Adipocyte (in vitro differentiated cells): ENCODE measurements around the gene SLC9A8.
"Not testable (repeated sequence)": the region's sequence is repeated elsewhere in the genome, so short reads cannot be mapped to it uniquely, and the experiment has no call there.

ENCODE experiments used
- DNase-seq: peaks from one replicate; pipeline ENCODE4 v3.0.0-alpha.2; 2015; ENCODE audit warnings: low read depth
- H3K27me3 ChIP-seq: replicated peaks from 2 replicates; pipeline ENCODE4 v1.7.0; 2013; ENCODE audit warnings: mild to moderate bottlenecking, low read length, moderate library complexity; ENCODE audit not compliant: control insufficient read depth, insufficient read depth
- H3K36me3 ChIP-seq: 2 replicates; pipeline ENCODE4 v1.7.0; 2013; ENCODE audit warnings: low read length, mild to moderate bottlenecking, moderate library complexity; ENCODE audit not compliant: control insufficient read depth, insufficient read depth, severe bottlenecking
- H3K4me1 ChIP-seq: 2 replicates; pipeline ENCODE4 v1.7.0; 2013; ENCODE audit warnings: mild to moderate bottlenecking, low read length, moderate library complexity; ENCODE audit not compliant: control insufficient read depth, insufficient read depth
- H3K4me3 ChIP-seq: 2 replicates; pipeline ENCODE4 v1.7.0; 2013; ENCODE audit warnings: mild to moderate bottlenecking, low read length, moderate library complexity
- H3K9ac ChIP-seq: 2 replicates; pipeline ENCODE4 v1.7.0; 2013; ENCODE audit warnings: mild to moderate bottlenecking, low read length, moderate library complexity
- H3K9me3 ChIP-seq: 2 replicates; pipeline ENCODE4 v1.7.0; 2013; ENCODE audit warnings: mild to moderate bottlenecking, low read length, moderate library complexity; ENCODE audit not compliant: control insufficient read depth

The SLC9A8 gene

GRCh38 chr20:49804364-49804763 lies 8.3 kb upstream of the SLC9A8 start:
- Histone ChIP-seq H3K27me3 (no peaks in the 10 kb centered on the region), H3K4me1 (no peaks in the 10 kb centered on the region)
- no peak for DNase-seq

DNA sequence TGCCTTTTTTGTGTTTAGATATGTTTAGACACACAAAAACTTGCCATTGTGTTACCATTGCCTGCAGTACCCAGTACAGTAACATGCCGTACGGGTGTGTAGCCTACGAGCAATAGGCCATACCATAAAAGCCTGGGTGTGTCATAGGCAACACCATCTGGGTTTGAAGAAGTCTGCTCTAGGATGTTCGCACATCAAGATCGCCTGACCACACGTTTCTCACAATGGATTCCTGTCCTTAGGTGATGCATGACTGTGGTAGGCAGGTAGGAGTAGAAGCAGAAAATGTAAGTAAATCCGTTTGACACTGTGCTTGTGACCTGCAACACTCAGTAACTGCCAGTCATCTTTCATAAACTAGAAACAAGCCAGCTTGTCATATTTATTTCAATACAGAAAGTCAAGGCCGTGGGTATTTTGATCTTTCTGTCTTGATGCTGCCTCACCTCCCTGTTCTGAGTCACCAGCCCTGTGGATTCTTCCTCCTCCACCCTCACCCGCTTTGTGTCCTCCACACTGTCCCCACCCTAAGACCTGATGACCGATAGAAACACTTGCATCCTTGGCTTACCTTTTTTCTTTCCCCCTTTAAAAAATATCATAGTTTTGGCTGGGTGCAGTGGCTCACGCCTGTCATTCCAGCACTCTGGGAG lies 7.3 kb upstream of the SLC9A8 start:
- not testable (repeated sequence) for DNase-seq, H3K4me3 ChIP-seq, H3K36me3 ChIP-seq, H3K27me3 ChIP-seq, H3K4me1 ChIP-seq, H3K9me3 ChIP-seq, H3K9ac ChIP-seq

More at GRCh38 chr20:49804364-49804763, 8.3 kb upstream of the SLC9A8 start:
- Histone ChIP-seq H3K4me3 (no peak overlapping the region), H3K36me3 (no peaks in the 10 kb centered on the region), H3K9ac (no peak overlapping the region), H3K9me3 (no peaks in the 10 kb centered on the region)

DNA sequence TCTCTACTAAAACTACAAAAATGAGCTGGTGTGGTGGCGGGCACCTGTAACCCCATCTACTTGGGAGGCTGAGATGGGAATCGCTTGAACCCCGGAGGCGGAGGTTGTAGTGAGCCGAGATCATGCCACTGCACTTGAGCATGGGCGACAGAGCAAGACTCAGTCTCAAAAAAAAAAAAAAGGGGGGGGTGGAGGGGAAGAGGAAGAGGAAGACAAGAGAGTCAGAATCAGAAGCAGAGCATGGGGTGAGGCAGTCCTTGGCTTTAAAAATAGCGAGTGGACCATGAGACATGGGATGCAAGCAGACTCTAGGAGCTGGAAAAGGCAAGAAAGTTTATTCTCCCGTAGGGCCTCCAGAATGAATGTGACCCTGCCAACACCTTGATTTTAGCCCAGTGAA lies 3.9 kb upstream of the SLC9A8 start:
- H3K9me3 ChIP-seq = no peaks in the 10 kb centered on the region
- no peak for DNase-seq
- no peak overlapping the region for H3K4me3 ChIP-seq
- peaks cover 14% of the 10 kb centered on the region for H3K4me1 ChIP-seq
- H3K9ac ChIP-seq = no peak overlapping the region
- H3K27me3 ChIP-seq = no peaks in the 10 kb centered on the region
- no peaks in the 10 kb centered on the region for H3K36me3 ChIP-seq

- Histone ChIP-seq H3K9me3 (no peaks in the 10 kb centered on the region), H3K9ac (no peak overlapping the region), H3K4me1 (peaks cover 18% of the 10 kb centered on the region), H3K4me3 (no peak overlapping the region), H3K27me3 (no peaks in the 10 kb centered on the region), H3K36me3 (no peaks in the 10 kb centered on the region)
- DNase-seq = no peak
These were observed 2.7 kb upstream of the SLC9A8 start for GRCh38 chr20:49809803-49810359.

DNA sequence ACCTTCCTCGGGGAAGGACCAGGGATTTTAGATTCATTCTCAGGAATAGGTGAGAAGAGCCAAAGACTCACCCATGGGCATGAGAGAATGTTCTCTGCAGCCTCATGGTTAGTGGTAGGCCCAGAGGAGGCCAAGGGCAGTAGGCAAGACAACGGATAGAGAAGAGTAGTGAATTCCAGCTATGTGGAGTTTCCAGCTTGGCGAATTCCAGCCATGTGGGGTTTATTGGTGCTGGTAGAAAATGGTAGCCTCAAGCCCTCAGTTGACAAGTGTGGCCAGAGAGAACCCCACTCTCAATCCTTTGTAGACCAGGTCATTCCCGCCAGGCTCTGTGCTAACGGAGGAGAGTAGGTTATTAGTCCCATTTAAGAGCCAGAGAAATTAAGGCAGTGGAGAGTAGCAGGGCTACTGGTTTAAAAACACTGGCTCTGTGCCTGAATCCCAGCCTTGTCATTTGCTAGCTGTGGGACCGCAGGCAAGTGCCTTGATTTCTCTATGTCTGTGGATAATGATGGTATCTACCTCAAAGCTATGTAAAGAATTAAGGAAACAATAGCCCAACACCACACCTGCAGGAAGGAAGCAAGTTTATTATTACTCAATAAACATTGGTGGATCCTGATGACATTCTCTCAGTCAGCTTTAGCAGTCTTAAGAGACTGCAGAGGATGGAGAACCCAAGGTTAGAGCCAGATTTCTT lies 2.0 kb upstream of the SLC9A8 start:
- H3K4me3 ChIP-seq = no peak overlapping the region
- no peaks in the 10 kb centered on the region for H3K27me3 ChIP-seq
- H3K36me3 ChIP-seq = peaks cover 5% of the 10 kb centered on the region
- no peaks in the 10 kb centered on the region for H3K9me3 ChIP-seq
- no peak overlapping the region for H3K9ac ChIP-seq
- DNase-seq = no peak
- H3K4me1 ChIP-seq = peaks cover 18% of the 10 kb centered on the region

DNA sequence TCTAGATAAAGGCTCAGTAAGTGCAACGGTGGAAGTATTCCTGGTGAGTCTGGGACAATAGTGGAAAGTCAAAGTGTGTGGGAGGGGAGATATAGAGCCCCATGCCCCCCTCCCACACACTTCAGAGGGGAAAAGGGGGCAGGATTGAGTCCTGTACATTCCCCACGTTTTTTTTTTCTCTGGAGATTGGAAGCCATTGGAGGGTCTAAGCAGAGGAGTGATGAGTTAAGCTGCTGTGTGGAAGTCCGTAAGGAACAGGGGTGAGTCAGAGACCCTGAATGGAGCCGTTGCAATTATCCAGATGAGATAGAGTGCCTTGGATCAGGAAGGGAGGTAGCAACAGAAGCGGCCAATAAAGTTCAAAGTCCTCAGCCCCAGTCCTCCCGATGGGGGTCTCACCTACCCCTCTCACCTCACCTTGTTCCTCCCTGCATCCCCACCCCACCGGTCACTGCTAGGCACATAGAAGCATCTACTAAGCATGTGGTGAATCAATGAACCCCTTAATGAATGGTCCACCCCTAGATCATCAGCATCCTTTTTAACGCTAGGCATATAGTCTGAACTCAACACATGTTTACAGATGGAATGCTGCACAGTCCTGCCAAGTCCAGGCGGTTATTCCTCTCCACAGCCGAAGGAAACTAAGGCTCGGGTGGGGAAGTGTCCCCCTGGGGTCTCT lies 662 bp upstream of the SLC9A8 start:
- DNase-seq = peak; percentile 41
- peak overlapping the region; percentile 93 for H3K9ac ChIP-seq
- H3K36me3 ChIP-seq = peaks cover 15% of the 10 kb centered on the region
- no peaks in the 10 kb centered on the region for H3K27me3 ChIP-seq
- H3K4me1 ChIP-seq = peaks cover 18% of the 10 kb centered on the region
- H3K4me3 ChIP-seq = peak overlapping the region; percentile 92
- H3K9me3 ChIP-seq = no peaks in the 10 kb centered on the region

DNA sequence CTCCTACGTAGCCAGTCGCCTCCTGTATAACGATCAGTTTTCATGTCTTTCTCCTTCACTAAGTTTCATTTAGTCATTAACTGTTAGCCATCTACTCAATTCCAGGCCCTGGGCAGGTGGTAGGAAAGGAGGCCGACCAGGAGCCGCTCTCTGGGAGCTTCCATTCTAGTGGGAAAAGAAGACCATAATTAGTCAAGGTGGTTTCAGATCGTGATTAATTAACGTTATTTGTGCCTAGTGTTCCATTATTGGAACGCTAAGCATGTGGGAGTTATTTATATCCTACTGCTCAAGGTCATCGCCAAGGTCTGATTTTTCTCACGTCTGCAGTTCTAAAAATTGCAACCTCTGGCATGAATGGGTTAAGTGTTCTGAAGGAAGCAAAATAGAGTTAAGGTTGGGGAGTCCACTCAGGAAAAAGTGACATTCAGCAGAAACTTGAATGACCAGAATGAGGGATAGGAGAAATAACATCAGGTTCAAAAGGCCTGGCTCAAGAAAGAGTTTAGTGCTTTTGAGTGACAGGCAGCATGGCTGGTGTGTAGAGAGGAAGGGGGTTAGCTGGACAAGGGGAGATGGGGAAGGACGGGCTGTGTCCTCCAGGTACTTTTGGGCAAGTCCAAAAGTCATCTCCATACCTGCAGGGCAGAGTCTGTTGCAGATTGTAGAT lies 812 bp downstream of the SLC9A8 start:
- Histone ChIP-seq H3K36me3 (peaks cover 15% of the 10 kb centered on the region), H3K27me3 (no peaks in the 10 kb centered on the region), H3K9ac (peak overlapping the region; percentile 93), H3K4me1 (peaks cover 18% of the 10 kb centered on the region), H3K9me3 (no peaks in the 10 kb centered on the region), H3K4me3 (peak overlapping the region; percentile 92)
- no peak for DNase-seq

- Histone ChIP-seq H3K36me3 (peaks cover 21% of the 10 kb centered on the region), H3K4me1 (peaks cover 18% of the 10 kb centered on the region), H3K9me3 (no peaks in the 10 kb centered on the region), H3K27me3 (no peaks in the 10 kb centered on the region), H3K9ac (peak overlapping the region; percentile 93), H3K4me3 (peak overlapping the region; percentile 92)
- peak; percentile 50 for DNase-seq
These were observed 1.5 kb downstream of the SLC9A8 start for GRCh38 chr20:49814057-49814694.

DNA sequence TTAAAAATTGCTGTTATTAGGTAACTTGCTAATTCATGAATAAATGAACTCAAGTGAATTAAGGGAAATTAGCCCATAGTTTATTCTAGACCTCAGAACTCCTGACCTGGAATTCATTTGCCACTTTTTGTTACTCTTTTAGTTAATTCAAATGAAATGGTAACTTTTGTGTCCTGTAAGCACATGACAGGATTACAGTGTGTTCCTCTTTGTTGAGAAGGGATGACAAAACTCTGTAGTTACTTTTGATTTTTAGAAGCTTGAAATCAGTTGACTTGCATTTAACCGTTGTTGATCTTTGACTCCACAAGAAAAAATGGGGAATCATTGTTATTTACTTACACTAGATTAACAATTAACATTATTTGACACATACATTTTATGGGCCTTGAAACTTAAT lies 6.2 kb downstream of the SLC9A8 start:
- H3K9me3 ChIP-seq = no peaks in the 10 kb centered on the region
- no peak overlapping the region for H3K9ac ChIP-seq
- DNase-seq = no peak
- H3K4me3 ChIP-seq = no peak overlapping the region
- H3K36me3 ChIP-seq = peaks cover 42% of the 10 kb centered on the region
- peaks cover 13% of the 10 kb centered on the region for H3K4me1 ChIP-seq
- H3K27me3 ChIP-seq = no peaks in the 10 kb centered on the region

DNA sequence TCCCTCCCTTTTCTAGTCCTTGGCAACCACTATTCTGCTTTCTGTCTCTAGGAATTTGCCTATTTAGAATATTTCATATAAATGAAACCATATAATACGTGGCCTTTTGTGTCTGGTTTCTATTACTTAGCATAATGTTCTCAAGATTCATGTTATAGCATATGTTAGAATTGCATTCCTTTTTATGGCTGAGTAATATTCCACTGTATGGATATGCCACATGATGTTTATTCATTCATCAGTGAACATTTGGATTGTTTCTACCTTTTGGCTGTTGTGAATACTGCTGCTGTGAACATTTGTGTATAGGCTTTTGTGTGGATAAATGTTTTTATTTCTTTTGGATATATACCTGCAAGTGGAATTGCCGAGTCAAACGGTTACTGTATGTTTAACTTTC lies 7.1 kb downstream of the SLC9A8 start:
- H3K27me3 ChIP-seq = no peaks in the 10 kb centered on the region
- H3K4me1 ChIP-seq = peaks cover 12% of the 10 kb centered on the region
- no peak for DNase-seq
- no peak overlapping the region for H3K4me3 ChIP-seq
- peaks cover 51% of the 10 kb centered on the region for H3K36me3 ChIP-seq
- no peak overlapping the region for H3K9ac ChIP-seq
- no peaks in the 10 kb centered on the region for H3K9me3 ChIP-seq
